HG03135 (cell line): Measurements from ENCODE around the gene FRG2C.
A peak's percentile ranks its signal among the peaks of the same experiment; 100 is the strongest.
"Not testable (repeated sequence)": the region's sequence is repeated elsewhere in the genome, so short reads cannot be mapped to it uniquely, and the experiment has no call there.

ENCODE experiments used
- ATAC-seq: cut with Tn5 transposase; IDR thresholded peaks from one replicate; pipeline ENCODE4 v1.9.1; 2021; ENCODE audit warnings: mild to moderate bottlenecking, moderate library complexity; ENCODE audit not compliant: unreplicated experiment

FRG2C gene

GRCh38 chr3:75668759-75669347, 4.7 kb downstream of the FRG2C start:
- ATAC-seq: peak; percentile 45

DNA sequence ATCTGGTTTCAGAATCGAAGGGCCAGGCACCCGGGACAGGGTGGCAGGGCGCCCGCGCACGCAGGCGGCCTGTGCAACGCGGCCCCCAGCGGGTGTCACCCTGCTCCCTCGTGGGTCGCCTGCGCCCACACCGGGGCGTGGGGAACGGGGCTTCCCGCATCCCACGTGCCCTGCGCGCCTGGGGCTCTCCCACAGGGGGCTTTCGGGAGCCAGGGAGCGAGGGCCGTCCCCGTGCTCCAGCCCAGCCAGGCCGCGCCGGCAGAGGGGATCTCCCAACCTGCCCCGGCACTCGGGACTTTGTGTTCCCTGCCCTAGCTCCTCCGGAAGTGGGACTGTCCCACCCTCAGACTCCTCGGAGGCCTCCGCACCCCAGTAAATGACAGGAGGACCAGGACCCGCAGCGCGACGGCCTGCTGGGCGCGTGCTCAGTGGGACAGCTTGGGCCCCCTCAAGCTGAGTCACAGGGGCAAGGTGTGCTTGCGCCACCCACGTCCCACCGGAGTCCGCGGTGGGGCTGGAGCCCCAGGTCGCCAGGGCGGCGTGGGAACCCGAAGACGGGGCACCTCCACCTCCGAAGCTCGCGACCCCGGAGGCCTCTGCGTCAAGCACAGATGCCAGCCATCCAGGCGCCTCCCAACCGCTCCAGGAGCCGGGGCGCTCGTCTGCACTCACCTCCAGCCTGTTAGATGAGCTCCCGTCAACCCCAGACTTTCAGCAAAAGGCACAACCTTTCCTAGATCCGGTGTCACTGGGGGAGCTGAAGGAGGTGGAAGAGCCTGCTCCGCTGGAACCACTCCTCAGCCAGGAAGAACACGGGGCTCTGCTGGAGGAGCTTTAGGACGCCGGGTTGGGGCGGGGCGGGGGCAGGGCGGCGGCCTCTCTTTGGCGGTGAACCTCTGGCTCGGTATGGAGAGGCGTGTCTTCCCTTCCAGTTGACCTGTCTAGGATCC, 5.5 kb downstream of the FRG2C start:
- peak; percentile 31 for ATAC-seq

- ATAC-seq: not testable (repeated sequence)
Observed at GRCh38 chr3:75670298-75671286, 6.5 kb downstream of the FRG2C start.

DNA sequence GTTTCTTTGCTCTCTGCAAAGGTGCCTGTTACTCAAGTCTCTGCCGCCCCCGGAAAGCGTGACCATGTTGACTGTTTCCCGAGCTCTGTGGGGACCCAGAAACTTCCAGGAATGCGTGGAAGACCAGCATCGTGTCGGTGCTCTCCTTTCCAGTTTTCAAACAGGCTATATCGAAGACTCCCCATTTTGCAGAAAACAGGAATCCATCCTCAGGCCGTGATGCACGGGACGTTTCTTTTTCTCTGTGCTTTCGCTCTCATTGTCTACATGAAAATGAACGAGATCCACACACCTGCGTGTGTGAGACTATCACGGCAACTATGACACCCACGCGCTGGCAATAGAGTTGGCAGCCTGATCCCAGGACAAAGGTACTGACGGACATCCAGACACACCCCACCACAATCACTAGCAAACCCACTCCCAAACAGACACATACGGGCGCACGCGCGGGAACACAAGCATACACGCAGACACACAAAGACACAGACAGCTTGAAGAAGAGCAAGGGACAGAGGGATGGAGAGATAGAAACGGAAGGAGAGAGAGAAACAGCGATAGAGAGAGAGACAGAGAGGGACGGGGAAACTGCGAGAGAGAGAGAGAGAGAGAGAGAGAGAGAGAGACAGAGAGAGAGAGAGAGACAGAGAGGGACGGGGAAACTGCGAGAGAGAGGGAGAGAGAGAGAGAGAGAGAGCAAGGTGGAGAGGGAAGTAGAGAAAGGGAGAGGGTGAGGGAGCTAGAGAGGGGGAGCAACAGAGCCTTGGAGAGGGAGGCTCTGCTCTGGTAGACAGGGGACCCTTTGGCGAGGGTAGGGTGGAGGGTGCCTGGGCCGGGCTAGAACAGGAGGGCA, 7.4 kb downstream of the FRG2C start:
- ATAC-seq: not testable (repeated sequence)

DNA sequence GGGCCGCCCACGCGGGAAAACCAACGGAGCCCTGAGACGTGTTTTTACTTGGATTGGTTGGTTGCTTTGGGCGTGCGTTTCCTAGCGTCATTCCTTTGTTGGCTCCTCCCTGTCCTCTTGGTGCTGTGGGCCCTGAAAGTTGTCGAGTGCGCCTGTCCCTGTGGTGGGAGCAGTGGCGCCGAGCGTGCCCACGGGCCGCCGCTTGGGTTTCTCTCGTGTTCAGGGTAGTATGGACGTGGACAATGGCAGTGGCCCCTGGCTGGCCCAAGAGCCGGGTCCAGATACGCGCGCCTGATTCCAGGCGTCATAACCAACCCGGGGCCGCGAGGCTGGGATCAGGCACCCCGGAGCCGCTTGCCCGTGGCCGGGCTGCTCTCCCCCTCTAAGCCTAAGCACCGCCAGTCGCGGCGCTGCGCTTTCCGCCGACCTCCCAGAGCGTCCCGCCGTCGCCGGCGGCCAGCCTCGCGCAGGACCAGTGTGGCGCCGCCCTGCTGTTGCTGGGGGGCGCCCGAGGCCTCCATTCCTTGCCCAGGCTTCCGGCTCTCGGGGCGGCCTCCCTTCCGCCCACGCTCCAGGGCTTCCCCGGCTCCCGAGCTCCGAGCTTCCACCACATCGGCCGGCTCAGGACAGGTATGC, 8.1 kb downstream of the FRG2C start:
- ATAC-seq: not testable (repeated sequence)

- ATAC-seq: not testable (repeated sequence)
Observed at GRCh38 chr3:75683965-75684364, 19.8 kb downstream of the FRG2C start.

DNA sequence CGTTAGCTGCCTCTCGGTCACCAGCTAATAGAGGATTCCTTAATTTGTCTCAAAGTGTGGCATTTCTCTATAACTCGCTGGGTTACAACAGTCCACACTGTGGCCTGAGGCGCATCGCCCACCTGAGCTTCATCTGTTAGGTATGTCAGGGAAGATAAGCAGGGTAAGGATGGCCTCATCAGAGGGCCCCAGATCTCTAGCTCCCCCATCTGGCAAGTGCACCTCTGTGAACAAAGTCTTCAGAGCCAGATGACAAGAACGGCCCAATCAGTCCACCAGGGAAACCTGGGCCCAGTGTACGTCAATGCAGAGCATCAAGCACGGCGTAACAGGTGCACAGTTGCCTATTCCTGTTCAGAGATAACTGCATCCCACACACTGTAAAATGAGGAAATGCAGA, 23.2 kb downstream of the FRG2C start:
- ATAC-seq: no peak

- no peak for ATAC-seq
Observed at GRCh38 chr3:75692061-75692460, 27.9 kb downstream of the FRG2C start.
